Measurements from ENCODE around the gene SEC14L3. TPM values are rescaled to one million over a fixed set of nuclear protein-coding genes. Genes with fewer than 3 reads are reported as not detected.

Gene SEC14L3
- polyA plus RNA-seq, 1 of the 3 experiments (the other 2 are of a cell fraction): not detected

GRCh38 chr22:30485362-30485988 is 13.7 kb upstream of the SEC14L3 start:
- no peak overlapping the region for H3K4me2 ChIP-seq
- CTCF ChIA-PET: interaction anchor here (0.6 to 3.7 kb wide), 32 partner anchors 8 to 198 kb away, joined by 3 to 28 read pairs (median 4); partner anchors contain the start of genes MTFP1, RNF215, SEC14L3 and SEC14L6
- no peaks in the 10 kb centered on the region for H3K36me3 ChIP-seq (replicated peaks in 1 of 2; ENCODE audit: control insufficient read depth in 1 of 2, insufficient read depth in 2 of 2, low read length in 1 of 2)
- no peaks in the 10 kb centered on the region for H3K79me2 ChIP-seq (ENCODE audit: insufficient read depth)
- H3K9ac ChIP-seq: no peak overlapping the region
- no peaks in the 10 kb centered on the region for H3K9me3 ChIP-seq
- H2AFZ ChIP-seq (ENCODE audit: low read depth): no peak overlapping the region
- 32% methylated on average over 16 of the region's 18 CpGs for WGBS (ENCODE audit: low lambda C conversion rate)
- no peaks in the 10 kb centered on the region for H3K9me2 ChIP-seq
- H3K4me3 ChIP-seq (ENCODE audit: low read depth in 2 of 2, low read length in 1 of 2): peak overlapping the region in 1 of 2 experiments; percentile 42; a peak in 1 of 4 replicates
- TF ChIP-seq, protein P1, sequence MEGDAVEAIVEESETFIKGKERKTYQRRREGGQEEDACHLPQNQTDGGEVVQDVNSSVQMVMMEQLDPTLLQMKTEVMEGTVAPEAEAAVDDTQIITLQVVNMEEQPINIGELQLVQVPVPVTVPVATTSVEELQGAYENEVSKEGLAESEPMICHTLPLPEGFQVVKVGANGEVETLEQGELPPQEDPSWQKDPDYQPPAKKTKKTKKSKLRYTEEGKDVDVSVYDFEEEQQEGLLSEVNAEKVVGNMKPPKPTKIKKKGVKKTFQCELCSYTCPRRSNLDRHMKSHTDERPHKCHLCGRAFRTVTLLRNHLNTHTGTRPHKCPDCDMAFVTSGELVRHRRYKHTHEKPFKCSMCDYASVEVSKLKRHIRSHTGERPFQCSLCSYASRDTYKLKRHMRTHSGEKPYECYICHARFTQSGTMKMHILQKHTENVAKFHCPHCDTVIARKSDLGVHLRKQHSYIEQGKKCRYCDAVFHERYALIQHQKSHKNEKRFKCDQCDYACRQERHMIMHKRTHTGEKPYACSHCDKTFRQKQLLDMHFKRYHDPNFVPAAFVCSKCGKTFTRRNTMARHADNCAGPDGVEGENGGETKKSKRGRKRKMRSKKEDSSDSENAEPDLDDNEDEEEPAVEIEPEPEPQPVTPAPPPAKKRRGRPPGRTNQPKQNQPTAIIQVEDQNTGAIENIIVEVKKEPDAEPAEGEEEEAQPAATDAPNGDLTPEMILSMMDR (IDR thresholded peaks at IDR 0.05): peak; percentile 89
- TF ChIP-seq RCOR1 (IDR thresholded peaks at IDR 0.05; ENCODE audit: low read length) (no peak), SMC3 (IDR thresholded peaks at IDR 0.05; ENCODE audit: low read depth, low read length) (peak; percentile 79), RAD21 (IDR thresholded peaks at IDR 0.05; ENCODE audit: low read length) (peak; percentile 78)
- DNase-seq: peak; percentile 92
- no peaks in the 10 kb centered on the region for H4K20me1 ChIP-seq (ENCODE audit: insufficient read depth)
- H3K4me1 ChIP-seq (ENCODE audit: control insufficient read depth in 1 of 2, insufficient read depth in 2 of 2, low read depth in 1 of 2, low read length in 1 of 2): no peaks in the 10 kb centered on the region; a peak in 1 of 4 replicates
- POLR2A ChIA-PET: no interaction called here
- no peak overlapping the region for H3K27ac ChIP-seq (ENCODE audit: low read depth in 2 of 2, low read length in 1 of 2)
- no peaks in the 10 kb centered on the region for H3F3A ChIP-seq (replicated peaks; ENCODE audit: insufficient read depth)
- H3K27me3 ChIP-seq (ENCODE audit: insufficient read depth): no peaks in the 10 kb centered on the region; the same call in 1 of the 2 replicates

- H3K79me2 ChIP-seq (ENCODE audit: insufficient read depth): no peaks in the 10 kb centered on the region
- no peak for TF ChIP-seq GATA2 (CRISPR knock-in tag; IDR thresholded peaks at IDR 0.05)
- TF ChIP-seq NRF1 (IDR thresholded peaks at IDR 0.05; ENCODE audit: low read depth, low read length): no peak
- TF ChIP-seq USF1 (IDR thresholded peaks at IDR 0.05; ENCODE audit: borderline replicate concordance, low read depth): no peak
- TF ChIP-seq CHD2 (IDR thresholded peaks at IDR 0.05; ENCODE audit: low read length, partially characterized antibody): no peak
- no peak for TF ChIP-seq TCF12 (IDR thresholded peaks at IDR 0.05)
- no peak for TF ChIP-seq GABPA (IDR thresholded peaks at IDR 0.05; ENCODE audit: low read depth)
- TF ChIP-seq FOXJ3 (CRISPR knock-in tag; IDR thresholded peaks at IDR 0.05): no peak
- TF ChIP-seq MAX (IDR thresholded peaks at IDR 0.05; ENCODE audit: low read depth): no peak
- TF ChIP-seq, protein P2, sequence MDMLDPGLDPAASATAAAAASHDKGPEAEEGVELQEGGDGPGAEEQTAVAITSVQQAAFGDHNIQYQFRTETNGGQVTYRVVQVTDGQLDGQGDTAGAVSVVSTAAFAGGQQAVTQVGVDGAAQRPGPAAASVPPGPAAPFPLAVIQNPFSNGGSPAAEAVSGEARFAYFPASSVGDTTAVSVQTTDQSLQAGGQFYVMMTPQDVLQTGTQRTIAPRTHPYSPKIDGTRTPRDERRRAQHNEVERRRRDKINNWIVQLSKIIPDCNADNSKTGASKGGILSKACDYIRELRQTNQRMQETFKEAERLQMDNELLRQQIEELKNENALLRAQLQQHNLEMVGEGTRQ (IDR thresholded peaks at IDR 0.05; ENCODE audit: borderline replicate concordance, low read depth, low read length): no peak
- TF ChIP-seq, protein P3, sequence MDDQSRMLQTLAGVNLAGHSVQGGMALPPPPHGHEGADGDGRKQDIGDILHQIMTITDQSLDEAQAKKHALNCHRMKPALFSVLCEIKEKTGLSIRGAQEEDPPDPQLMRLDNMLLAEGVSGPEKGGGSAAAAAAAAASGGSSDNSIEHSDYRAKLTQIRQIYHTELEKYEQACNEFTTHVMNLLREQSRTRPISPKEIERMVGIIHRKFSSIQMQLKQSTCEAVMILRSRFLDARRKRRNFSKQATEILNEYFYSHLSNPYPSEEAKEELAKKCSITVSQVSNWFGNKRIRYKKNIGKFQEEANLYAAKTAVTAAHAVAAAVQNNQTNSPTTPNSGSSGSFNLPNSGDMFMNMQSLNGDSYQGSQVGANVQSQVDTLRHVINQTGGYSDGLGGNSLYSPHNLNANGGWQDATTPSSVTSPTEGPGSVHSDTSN (IDR thresholded peaks at IDR 0.05): no peak
- no peak for TF ChIP-seq EZH2phosphoT487 (IDR thresholded peaks at IDR 0.05; ENCODE audit: borderline replicate concordance, low read depth)
- no peak for TF ChIP-seq EP300 (IDR thresholded peaks at IDR 0.05; ENCODE audit: borderline replicate concordance in 1 of 2, low read depth in 1 of 2, low read length in 1 of 2)
- TF ChIP-seq ELF1 (IDR thresholded peaks at IDR 0.05): no peak
- TF ChIP-seq RFX5 (IDR thresholded peaks at IDR 0.05; ENCODE audit: low read length): no peak
- no peak for DNase-seq
- CTCF ChIA-PET: interaction anchor here (2.3 to 3.7 kb wide), 3 partner anchors 10 to 92 kb away, joined by 10 to 28 read pairs (median 14); partner anchors contain the start of gene SEC14L3
- H4K20me1 ChIP-seq (ENCODE audit: insufficient read depth): no peaks in the 10 kb centered on the region
- H2AFZ ChIP-seq (ENCODE audit: low read depth): no peak overlapping the region
- no peaks in the 10 kb centered on the region for H3K36me3 ChIP-seq (replicated peaks in 1 of 2; ENCODE audit: control insufficient read depth in 1 of 2, insufficient read depth in 2 of 2, low read length in 1 of 2)
- POLR2A ChIA-PET: no interaction called here
- H3K4me1 ChIP-seq (ENCODE audit: control insufficient read depth in 1 of 2, insufficient read depth in 2 of 2, low read depth in 1 of 2, low read length in 1 of 2): no peaks in the 10 kb centered on the region
- no peaks in the 10 kb centered on the region for H3K9me2 ChIP-seq
- WGBS (ENCODE audit: low lambda C conversion rate): 72% methylated on average over 1 of the region's 1 CpG
- H3K27ac ChIP-seq (ENCODE audit: low read depth in 2 of 2, low read length in 1 of 2): no peak overlapping the region
- H3K4me3 ChIP-seq (ENCODE audit: low read depth in 2 of 2, low read length in 1 of 2): no peak overlapping the region
- H3K27me3 ChIP-seq (ENCODE audit: insufficient read depth): peaks cover 7% of the 10 kb centered on the region; the same call in 1 of the 2 replicates
- no peaks in the 10 kb centered on the region for H3F3A ChIP-seq (replicated peaks; ENCODE audit: insufficient read depth)
- no peak overlapping the region for H3K9ac ChIP-seq
- no peak overlapping the region for H3K4me2 ChIP-seq
- H3K9me3 ChIP-seq: no peaks in the 10 kb centered on the region
These were observed 11.4 kb upstream of the SEC14L3 start for GRCh38 chr22:30483169-30483568.

Data from SK-N-SH (cell line).